GM12878 (cell line): ENCODE measurements around the gene DFFB. TPM values are rescaled to one million over a fixed set of nuclear protein-coding genes. Genes with fewer than 3 reads are reported as not detected.

Experiments used
- ATAC-seq: fragments of 200-7000 bp; cut with Tn5 transposase; 3 replicates; pipeline ENCODE4 v1.9.1; 2020; ENCODE audit warnings: mild to moderate bottlenecking, moderate library complexity
- BruUV-seq: library from RNA; stranded (reverse); fragments of 400-500 nt; replicated peaks from 2 replicates; lab custom pipeline; 2021; lab: Mats Ljungman, UMichigan
- CTCF ChIA-PET: fragments of 300-600 bp; sonication (Branson Sonifier 250); formaldehyde crosslinking; extraction: SDS; loops from one replicate; lab custom pipeline; 2021; ENCODE audit warnings: inconsistent platforms; lab: Yijun Ruan, JAX
- POLR2A ChIA-PET: fragments of 350-600 bp; formaldehyde crosslinking; extraction: SDS; loops from one replicate; lab custom pipeline; 2021; ENCODE audit warnings: inconsistent platforms; lab: Charles Lee
- RAD21 ChIA-PET: fragments of 300-600 bp; sonication (Branson Sonifier 250); formaldehyde crosslinking; loops from one replicate; lab custom pipeline; 2023; ENCODE audit warnings: antibody characterized with exemption; ENCODE audit not compliant: unreplicated experiment; lab: Charles Lee
- SMC1A ChIA-PET: fragments of 300-600 bp; sonication (Branson Sonifier 250); formaldehyde crosslinking; loops from one replicate; lab custom pipeline; 2023; ENCODE audit not compliant: unreplicated experiment, uncharacterized antibody; lab: Charles Lee
- DNase-seq: peaks from one replicate; pipeline ENCODE4 v3.0.0-alpha.2; 2011; ENCODE audit warnings: low read depth, low spot score
- FAIRE-seq: peaks from 3 replicates; lab custom pipeline; 2011; peaks lifted over from hg19 to GRCh38; lab: Jason Lieb, UNC
- H2AFZ ChIP-seq: 2 replicates; pipeline ENCODE4 v1.6.0; 2011; ENCODE audit warnings: low read depth, low read length, control low read depth; ENCODE audit not compliant: control insufficient read depth
- H3K27ac ChIP-seq: 2 replicates; pipeline ENCODE4 v1.5.1; 2011; ENCODE audit warnings: control low read depth; ENCODE audit not compliant: control insufficient read depth, insufficient read depth
- H3K27me3 ChIP-seq, 2 experiments: replicated peaks in 1 of 2; 2 replicates each; pipeline versions ENCODE4 v1.6.0 to v1.6.1; 2011; ENCODE audit warnings: low read length in 1 of 2; ENCODE audit not compliant: control insufficient read depth in 2 of 2, insufficient read depth in 2 of 2
- H3K36me3 ChIP-seq, 2 experiments: 2 replicates each; pipeline ENCODE4 v1.5.1; 2011; ENCODE audit warnings: low read length in 1 of 2; ENCODE audit not compliant: control insufficient read depth in 2 of 2, insufficient read depth in 2 of 2
- H3K4me1 ChIP-seq: 2 replicates; pipeline ENCODE4 v1.6.1; 2011; ENCODE audit warnings: mild to moderate bottlenecking, low read length, moderate library complexity, mixed read lengths; ENCODE audit not compliant: control insufficient read depth, insufficient read depth
- H3K4me2 ChIP-seq: 2 replicates; pipeline ENCODE4 v1.6.0; 2011; ENCODE audit warnings: control low read depth; ENCODE audit not compliant: control insufficient read depth, insufficient read depth
- H3K4me3 ChIP-seq: fragments of 200-600 bp; sonication (generic); 2 replicates; pipeline ENCODE4 v1.5.1; 2016
- H3K79me2 ChIP-seq: 2 replicates; pipeline ENCODE4 v1.6.0; 2011; ENCODE audit warnings: low read length; ENCODE audit not compliant: control insufficient read depth, insufficient read depth
- H3K9ac ChIP-seq: 2 replicates; pipeline ENCODE4 v1.8.0; 2011; ENCODE audit warnings: low read length, control low read depth, mixed read lengths; ENCODE audit not compliant: control insufficient read depth, insufficient read depth
- H3K9me3 ChIP-seq: replicated peaks from 3 replicates; pipeline ENCODE4 v1.5.1; 2011; ENCODE audit warnings: mild to moderate bottlenecking, low read length; ENCODE audit not compliant: control insufficient read depth, insufficient read depth
- H4K20me1 ChIP-seq: 2 replicates; pipeline ENCODE4 v1.6.0; 2011; ENCODE audit not compliant: control insufficient read depth, insufficient read depth
- ATF7 ChIP-seq: fragments of 450-650 bp; IDR thresholded peaks from 2 replicates; pipeline ENCODE4 v1.6.1; 2016; ENCODE audit warnings: low read depth, mild to moderate bottlenecking
- CBFB ChIP-seq: IDR thresholded peaks from 2 replicates; pipeline ENCODE4 v1.6.1; 2016; ENCODE audit warnings: antibody characterized with exemption, low read depth
- CTCF ChIP-seq, 3 experiments: IDR thresholded peaks in 2 of 3; conservative IDR thresholded peaks in 1 of 3; 2 replicates each; pipeline ENCODE4 v1.5.1; 2011; ENCODE audit warnings: low read depth in 3 of 3, low read length in 3 of 3, mild to moderate bottlenecking in 3 of 3, control low read depth in 2 of 3, moderate library complexity in 2 of 3, inconsistent platforms in 1 of 3, mixed read lengths in 1 of 3; ENCODE audit not compliant: control insufficient read depth in 2 of 3, insufficient read depth in 1 of 3; ENCODE audit errors: extremely low read depth in 1 of 3
- DPF2 ChIP-seq: fragments of 450-650 bp; IDR thresholded peaks from 2 replicates; pipeline ENCODE4 v1.6.1; 2017; ENCODE audit warnings: mild to moderate bottlenecking
- EZH2 ChIP-seq: IDR thresholded peaks from 2 replicates; pipeline ENCODE4 v1.6.1; 2012; ENCODE audit warnings: low read depth, mild to moderate bottlenecking, control low read depth, inconsistent platforms, low read length, borderline replicate concordance; ENCODE audit not compliant: control insufficient read depth
- FOXM1 ChIP-seq: IDR thresholded peaks from 2 replicates; pipeline ENCODE4 v1.6.1; 2012; ENCODE audit warnings: low read depth, mild to moderate bottlenecking, inconsistent platforms, low read length, moderate library complexity
- IRF3 ChIP-seq: fragments of 450-650 bp; IDR thresholded peaks from 2 replicates; pipeline ENCODE4 v1.6.1; 2014; ENCODE audit warnings: mild to moderate bottlenecking
- MYB ChIP-seq: fragments of 150-350 bp; IDR thresholded peaks from 2 replicates; pipeline ENCODE4 v1.6.1; 2014; ENCODE audit warnings: mild to moderate bottlenecking, low read depth, low read length, borderline replicate concordance
- PAX8 ChIP-seq: fragments of 450-650 bp; IDR thresholded peaks from 2 replicates; pipeline ENCODE4 v1.6.1; 2017; ENCODE audit warnings: mild to moderate bottlenecking, moderate library complexity
- RBBP5 ChIP-seq: fragments of 200-600 bp; sonication (generic); conservative IDR thresholded peaks from 2 replicates; pipeline ENCODE4 v1.6.1; 2016
- SPI1 ChIP-seq: IDR thresholded peaks from 2 replicates; pipeline ENCODE4 v1.6.1; 2011; ENCODE audit warnings: low read depth, mild to moderate bottlenecking, low read length, moderate library complexity, borderline replicate concordance; ENCODE audit not compliant: insufficient read depth
- YY1 ChIP-seq: IDR thresholded peaks from 2 replicates; pipeline ENCODE4 v1.6.1; 2011; ENCODE audit warnings: low read depth, mild to moderate bottlenecking, low read length
- ZNF24 ChIP-seq: fragments of 450-650 bp; IDR thresholded peaks from 2 replicates; pipeline ENCODE4 v1.6.1; 2017; ENCODE audit warnings: antibody characterized with exemption, mild to moderate bottlenecking
- ZNF384 ChIP-seq: IDR thresholded peaks from 2 replicates; pipeline ENCODE4 v1.6.1; 2012; ENCODE audit warnings: low read depth, mild to moderate bottlenecking, low read length, improper control_type of control experiment, borderline replicate concordance
- WGBS: methylation state at CpG from one replicate; pipeline ENCODE4 v1.1.6; 2016; ENCODE audit warnings: low lambda C conversion rate; ENCODE audit not compliant: insufficient replicate concordance, insufficient coverage; ENCODE audit errors: missing lambda C conversion rate; 5-methylcytosine and 5-hydroxymethylcytosine counted together
- in situ Hi-C: fragments of 300-500 bp; cut with MboI; formaldehyde crosslinking; loops from 9 replicates; pipeline ENCODE4 v1.14.3; 2018; ENCODE audit warnings: mixed read lengths
- intact Hi-C: fragments of 100-400 bp; cut with micrococcal nuclease; formaldehyde crosslinking; loops from one replicate; pipeline ENCODE4 v1.14.2; 2022; ENCODE audit not compliant: unreplicated experiment
- polyA plus RNA-seq, 11 experiments: library from polyadenylated mRNA; depleted of rRNA in 4 of 11; unstranded in 6 of 11; stranded (reverse) in 5 of 11; fragments of >200 nt; fragmentation: Nextera tagmentation in 4 of 11; fragmentation: Illumina TruSeq in 1 of 11; extraction: Ambion mirVana in 4 of 11; extraction: Trizol in 1 of 11; gene quantifications; 1 replicate in 1 of 11; 2 replicates in 10 of 11; pipeline versions ENCODE4 v1.2.1 to v1.2.3, GENCODE V29; 2011 to 2016; ENCODE audit warnings: inconsistent platforms in 2 of 11, missing spikeins in 2 of 11, low read depth in 1 of 11
- total RNA-seq, 4 experiments: library from RNA; depleted of rRNA in 3 of 4; stranded (reverse); fragments of >200 nt in 3 of 4; fragmentation: Illumina TruSeq in 1 of 4; extraction: Trizol in 1 of 4; gene quantifications; 2 replicates each; pipeline versions ENCODE4 v1.2.1 to v1.2.3, GENCODE V29; 2013 to 2021
- TF ChIP-seq, protein P1 (sequence below): fragments of 450-650 bp; conservative IDR thresholded peaks from 2 replicates; pipeline ENCODE4 v1.6.1; 2017; ENCODE audit warnings: mild to moderate bottlenecking, moderate library complexity
- TF ChIP-seq, protein P2 (sequence below): fragments of 450-650 bp; IDR thresholded peaks from 2 replicates; pipeline ENCODE4 v1.6.1; 2016; ENCODE audit warnings: mild to moderate bottlenecking

The DFFB gene
- total and polyA plus RNA-seq, 10 of the 15 experiments (the other 5 are each of a cell fraction or from before 2014, with no cell fraction given): 2.7 to 10.7 (median 6.5) TPM

DNA sequence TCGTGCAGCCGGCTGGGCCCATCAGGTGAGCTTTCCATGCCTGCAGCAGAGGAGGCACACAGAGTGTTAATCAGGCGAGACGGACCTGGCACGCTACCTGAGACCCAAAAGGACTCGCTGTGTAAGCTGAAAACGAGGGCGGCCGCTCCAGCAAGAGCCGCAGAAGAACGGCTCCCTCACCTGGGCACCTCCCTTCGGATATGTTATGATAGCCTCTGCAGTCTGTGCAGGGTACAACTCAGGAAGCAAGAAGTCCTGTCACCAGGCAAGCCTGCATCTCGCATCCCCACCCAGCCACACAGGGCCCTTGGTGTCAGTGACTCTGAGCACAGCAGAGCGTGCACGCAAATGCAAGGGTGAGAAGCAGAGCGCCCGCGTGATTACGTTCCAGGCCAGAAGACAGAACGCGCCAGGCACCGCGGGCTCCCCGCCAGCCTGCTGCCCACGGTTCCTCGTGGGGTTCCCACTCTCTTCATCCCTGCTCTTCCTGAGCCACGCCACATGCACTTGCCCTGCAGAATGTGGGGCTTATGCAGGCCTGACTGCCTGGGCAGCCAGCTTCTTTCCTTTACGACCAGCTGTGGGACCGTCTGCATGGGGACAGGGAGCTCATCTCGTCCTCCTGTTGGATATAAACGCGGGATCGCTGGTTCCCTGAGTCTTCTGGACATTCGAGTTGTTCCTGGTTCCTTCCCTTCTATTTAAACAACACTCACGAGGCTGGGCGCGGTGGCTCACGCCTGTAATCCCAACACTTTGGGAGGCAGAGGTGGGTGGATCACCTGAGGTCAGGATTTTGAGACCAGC is 40.7 kb upstream of the DFFB start:
- Histone ChIP-seq H3K27ac (no peak overlapping the region), H3K4me1 (no peaks in the 10 kb centered on the region), H3K9ac (no peak overlapping the region), H2AFZ (no peak overlapping the region), H3K27me3 (no peaks in the 10 kb centered on the region), H3K9me3 (no peaks in the 10 kb centered on the region), H3K79me2 (no peaks in the 10 kb centered on the region), H4K20me1 (no peaks in the 10 kb centered on the region), H3K4me3 (no peak overlapping the region), H3K36me3 (no peaks in the 10 kb centered on the region; a peak in 3 of 4 replicates), H3K4me2 (no peak overlapping the region)
- DNase-seq (no peak), FAIRE-seq (no peak), ATAC-seq (no peak)
- ChIA-PET POLR2A (no interaction called here), RAD21 (no interaction called here), CTCF (no interaction called here), SMC1A (no interaction called here)
- in situ Hi-C loops: no loop called here
- BruUV-seq: no TSS peak
- TF ChIP-seq ZNF24 (no peak), ZNF384 (no peak), MYB (no peak), IRF3 (no peak), EZH2 (no peak), RBBP5 (no peak), DPF2 (no peak), CTCF (IDR thresholded peaks at IDR 0.05 in 2 of 3, conservative IDR thresholded peaks at IDR 0.05 in 1 of 3; ENCODE audit: control insufficient read depth in 2 of 3, extremely low read depth in 1 of 3, insufficient read depth in 1 of 3, low read depth in 3 of 3, low read length in 3 of 3) (no peak), FOXM1 (no peak), PAX8 (no peak), SPI1 (no peak), CBFB (no peak), ATF7 (no peak), YY1 (no peak)
- TF ChIP-seq, protein P1, sequence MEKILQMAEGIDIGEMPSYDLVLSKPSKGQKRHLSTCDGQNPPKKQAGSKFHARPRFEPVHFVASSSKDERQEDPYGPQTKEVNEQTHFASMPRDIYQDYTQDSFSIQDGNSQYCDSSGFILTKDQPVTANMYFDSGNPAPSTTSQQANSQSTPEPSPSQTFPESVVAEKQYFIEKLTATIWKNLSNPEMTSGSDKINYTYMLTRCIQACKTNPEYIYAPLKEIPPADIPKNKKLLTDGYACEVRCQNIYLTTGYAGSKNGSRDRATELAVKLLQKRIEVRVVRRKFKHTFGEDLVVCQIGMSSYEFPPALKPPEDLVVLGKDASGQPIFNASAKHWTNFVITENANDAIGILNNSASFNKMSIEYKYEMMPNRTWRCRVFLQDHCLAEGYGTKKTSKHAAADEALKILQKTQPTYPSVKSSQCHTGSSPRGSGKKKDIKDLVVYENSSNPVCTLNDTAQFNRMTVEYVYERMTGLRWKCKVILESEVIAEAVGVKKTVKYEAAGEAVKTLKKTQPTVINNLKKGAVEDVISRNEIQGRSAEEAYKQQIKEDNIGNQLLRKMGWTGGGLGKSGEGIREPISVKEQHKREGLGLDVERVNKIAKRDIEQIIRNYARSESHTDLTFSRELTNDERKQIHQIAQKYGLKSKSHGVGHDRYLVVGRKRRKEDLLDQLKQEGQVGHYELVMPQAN: no peak
- TF ChIP-seq, protein P2, sequence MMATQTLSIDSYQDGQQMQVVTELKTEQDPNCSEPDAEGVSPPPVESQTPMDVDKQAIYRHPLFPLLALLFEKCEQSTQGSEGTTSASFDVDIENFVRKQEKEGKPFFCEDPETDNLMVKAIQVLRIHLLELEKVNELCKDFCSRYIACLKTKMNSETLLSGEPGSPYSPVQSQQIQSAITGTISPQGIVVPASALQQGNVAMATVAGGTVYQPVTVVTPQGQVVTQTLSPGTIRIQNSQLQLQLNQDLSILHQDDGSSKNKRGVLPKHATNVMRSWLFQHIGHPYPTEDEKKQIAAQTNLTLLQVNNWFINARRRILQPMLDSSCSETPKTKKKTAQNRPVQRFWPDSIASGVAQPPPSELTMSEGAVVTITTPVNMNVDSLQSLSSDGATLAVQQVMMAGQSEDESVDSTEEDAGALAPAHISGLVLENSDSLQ: no peak
- WGBS: 94% methylated on average over 38 of the region's 38 CpGs
- intact Hi-C loops: no loop called here
